ENCODE results near the gene CTNND1. TPM values are rescaled to one million over a fixed set of nuclear protein-coding genes. Genes with fewer than 3 reads are reported as not detected.
A peak's percentile ranks its signal among the peaks of the same experiment; 100 is the strongest.

Gene CTNND1
- total and polyA plus RNA-seq, 10 of the 15 experiments (the other 5 are each of a cell fraction or from before 2014, with no cell fraction given), result 4.7 to 70.0 (median 30.0) TPM

GRCh38 chr11:57788703-57789088, 27.1 kb downstream of the CTNND1 start:
- Histone ChIP-seq H3K4me2 (ENCODE audit: control insufficient read depth, insufficient read depth) (0 out of 2 replicates have a peak overlapping the region, but pooled peaks have one; percentile 77), H3K27me3 (replicated peaks in 1 of 2; ENCODE audit: control insufficient read depth in 2 of 2, insufficient read depth in 2 of 2, low read length in 1 of 2) (no peaks in the 10 kb centered on the region), H3K4me1 (ENCODE audit: control insufficient read depth, insufficient read depth, low read length) (peaks cover 61% of the 10 kb centered on the region), H3K9me3 (replicated peaks; ENCODE audit: control insufficient read depth, insufficient read depth, low read length) (no peaks in the 10 kb centered on the region), H3K79me2 (ENCODE audit: control insufficient read depth, insufficient read depth, low read length) (peaks cover 84% of the 10 kb centered on the region), H3K4me3 (no peak overlapping the region), H3K9ac (ENCODE audit: control insufficient read depth, insufficient read depth, low read length) (no peak overlapping the region; the same call in 1 of the 2 replicates), H4K20me1 (ENCODE audit: control insufficient read depth, insufficient read depth) (no peaks in the 10 kb centered on the region), H3K36me3 (ENCODE audit: control insufficient read depth in 2 of 2, insufficient read depth in 2 of 2, low read length in 1 of 2) (peaks cover 2 to 7% of the 10 kb centered on the region in 2 experiments; a peak in 2 of 4 replicates), H3K27ac (ENCODE audit: control insufficient read depth, insufficient read depth) (peak overlapping the region; percentile 78; the same call in 1 of the 2 replicates), H2AFZ (ENCODE audit: control insufficient read depth, low read depth, low read length) (no peak overlapping the region)
- ChIA-PET CTCF (interaction anchor here (1.1 to 6.3 kb wide), 5 partner anchors 10 to 37 kb away, joined by 4 to 62 read pairs (median 15); partner anchors contain the start of genes BTBD18 and CTNND1), SMC1A (ENCODE audit: uncharacterized antibody, unreplicated experiment) (interaction anchor here (0.6 to 13.0 kb wide), 6 partner anchors 10 to 47 kb away, joined by 3 to 197 read pairs (median 10); partner anchors contain the start of genes CTNND1 and SELENOH), POLR2A (interaction anchor here (0.8 to 2.6 kb wide), 7 partner anchors 9 to 27 kb away, joined by 3 to 12 read pairs (median 6); partner anchors contain the start of gene CTNND1), RAD21 (ENCODE audit: unreplicated experiment) (interaction anchor here (1.0 to 6.2 kb wide), 6 partner anchors 10 to 144 kb away, joined by 3 to 73 read pairs (median 4); partner anchors contain the start of gene CTNND1)
- intact Hi-C loops (cut with micrococcal nuclease; ENCODE audit: unreplicated experiment), result loop anchor here (10.0 kb wide), 1 partner anchor 224 kb away; the partner anchor contains the start of gene UBE2L6
- no peak for ATAC-seq
- TF ChIP-seq E2F4 (IDR thresholded peaks at IDR 0.05; ENCODE audit: low read depth, low read length), result no peak
- no peak for TF ChIP-seq EED (IDR thresholded peaks at IDR 0.05; ENCODE audit: low read depth)
- no peak for TF ChIP-seq CBX3 (IDR thresholded peaks at IDR 0.05; ENCODE audit: borderline replicate concordance, low read depth)
- TF ChIP-seq DPF2 (IDR thresholded peaks at IDR 0.05), result 0 out of 2 replicates have a peak, but pooled peaks have one; percentile 2
- TF ChIP-seq HSF1 (IDR thresholded peaks at IDR 0.05; ENCODE audit: low read depth, low read length), result no peak
- TF ChIP-seq MYC (IDR thresholded peaks at IDR 0.05; ENCODE audit: insufficient read depth, insufficient read length, insufficient replicate concordance, low read length, severe bottlenecking), result no peak
- no peak for TF ChIP-seq LARP7 (IDR thresholded peaks at IDR 0.05)
- TF ChIP-seq TBL1XR1 (IDR thresholded peaks at IDR 0.05; ENCODE audit: low read depth, low read length), result no peak
- peak; percentile 24 for TF ChIP-seq IKZF1 (conservative IDR thresholded peaks at IDR 0.05)
- no peak for TF ChIP-seq WRNIP1 (IDR thresholded peaks at IDR 0.05; ENCODE audit: borderline replicate concordance, low read depth, low read length)
- no peak for TF ChIP-seq NFYA (IDR thresholded peaks at IDR 0.05; ENCODE audit: borderline replicate concordance, low read depth, low read length)
- TF ChIP-seq RELB (IDR thresholded peaks at IDR 0.05; ENCODE audit: low read depth), result 0 out of 2 replicates have a peak, but pooled peaks have one; percentile 10
- TF ChIP-seq MXI1 (IDR thresholded peaks at IDR 0.05; ENCODE audit: low read depth, low read length), result no peak
- no peak for TF ChIP-seq KLF5 (IDR thresholded peaks at IDR 0.05; ENCODE audit: partially characterized antibody)
- in situ Hi-C loops (cut with MboI), result no loop called here
- no TSS peak for BruUV-seq (replicated peaks)
- DNase-seq (ENCODE audit: low read depth, low spot score), result no peak
- no peak for FAIRE-seq

All from GM12878 (cell line).